MM.1S (cell line): ENCODE data around the gene PLCG2.

Experiments used
- DNase-seq: peaks from one replicate; pipeline ENCODE4 v3.0.0-alpha.2; 2015
- H2AFZ ChIP-seq: fragments of 300-600 bp; sonication (generic); 2 replicates; pipeline ENCODE4 v1.6.0; 2016; ENCODE audit warnings: antibody characterized with exemption, low read length
- H3F3A ChIP-seq: fragments of 300-600 bp; sonication (generic); 2 replicates; pipeline ENCODE4 v1.6.1; 2016; ENCODE audit warnings: mild to moderate bottlenecking, antibody characterized with exemption, low read length, moderate library complexity, mixed read lengths; ENCODE audit not compliant: insufficient read depth
- H3K27ac ChIP-seq: fragments of 300-600 bp; sonication (generic); 2 replicates; pipeline ENCODE4 v1.5.1; 2016; ENCODE audit warnings: mild to moderate bottlenecking, low read length
- H3K27me3 ChIP-seq: fragments of 300-600 bp; sonication (generic); replicated peaks from 2 replicates; pipeline ENCODE4 v1.6.0; 2016; ENCODE audit warnings: low read length; ENCODE audit not compliant: insufficient read depth
- H3K36me3 ChIP-seq: fragments of 300-600 bp; sonication (generic); replicated peaks from 2 replicates; pipeline ENCODE4 v1.6.1; 2016; ENCODE audit warnings: mild to moderate bottlenecking, low read length, mixed read lengths; ENCODE audit not compliant: insufficient read depth
- H3K4me1 ChIP-seq: fragments of 300-600 bp; sonication (generic); 2 replicates; pipeline ENCODE4 v1.6.1; 2016; ENCODE audit warnings: low read length, mixed read lengths
- H3K4me2 ChIP-seq: fragments of 300-600 bp; sonication (generic); 2 replicates; pipeline ENCODE4 v1.6.0; 2016; ENCODE audit warnings: low read depth, low read length
- H3K4me3 ChIP-seq: fragments of 300-600 bp; sonication (generic); 2 replicates; pipeline ENCODE4 v1.5.1; 2016; ENCODE audit warnings: low read length, mixed read lengths
- H3K79me2 ChIP-seq: fragments of 300-600 bp; sonication (generic); 2 replicates; pipeline ENCODE4 v1.6.1; 2016; ENCODE audit warnings: mixed run types, low read length, mixed read lengths
- H3K9ac ChIP-seq: fragments of 300-600 bp; sonication (generic); 2 replicates; pipeline ENCODE4 v1.6.1; 2016; ENCODE audit warnings: low read length, mixed read lengths
- H3K9me2 ChIP-seq: fragments of 300-600 bp; sonication (generic); replicated peaks from 2 replicates; pipeline ENCODE4 v1.6.1; 2016; ENCODE audit warnings: mild to moderate bottlenecking, low read length, mixed read lengths; ENCODE audit not compliant: insufficient read depth
- H3K9me3 ChIP-seq: fragments of 300-600 bp; sonication (generic); replicated peaks from 2 replicates; pipeline ENCODE4 v1.6.1; 2016; ENCODE audit warnings: mild to moderate bottlenecking, low read length, mixed read lengths; ENCODE audit not compliant: insufficient read depth
- H4K20me1 ChIP-seq: fragments of 300-600 bp; sonication (generic); 2 replicates; pipeline ENCODE4 v1.6.1; 2016; ENCODE audit warnings: mild to moderate bottlenecking, low read length, moderate library complexity, mixed read lengths; ENCODE audit not compliant: insufficient read depth
- CTCF ChIP-seq: fragments of 300-600 bp; sonication (generic); IDR thresholded peaks from 2 replicates; pipeline ENCODE4 v1.5.1; 2016; ENCODE audit warnings: antibody characterized with exemption, low read length, mixed read lengths
- EZH2 ChIP-seq: fragments of 300-600 bp; sonication (generic); optimal IDR thresholded peaks from 2 replicates; pipeline ENCODE3; 2017; ENCODE audit warnings: low read depth, mild to moderate bottlenecking, antibody characterized with exemption, low read length, mixed read lengths
- EZH2phosphoT487 ChIP-seq: fragments of 300-600 bp; sonication (generic); IDR thresholded peaks from 2 replicates; pipeline ENCODE4 v1.6.1; 2018; ENCODE audit warnings: antibody characterized with exemption, low read length

The PLCG2 gene

GRCh38 chr16:81734632-81735434, 44.3 kb upstream of the PLCG2 start:
- H4K20me1 ChIP-seq: no peaks in the 10 kb centered on the region
- no peak overlapping the region for H3K27ac ChIP-seq
- no peak overlapping the region for H3K9ac ChIP-seq
- no peaks in the 10 kb centered on the region for H3K27me3 ChIP-seq
- TF ChIP-seq EZH2phosphoT487 (no peak), CTCF (no peak), EZH2 (no peak)
- no peaks in the 10 kb centered on the region for H3F3A ChIP-seq
- H3K79me2 ChIP-seq: no peaks in the 10 kb centered on the region
- no peak overlapping the region for H2AFZ ChIP-seq
- H3K4me3 ChIP-seq: no peak overlapping the region
- H3K9me2 ChIP-seq: no peaks in the 10 kb centered on the region
- H3K4me2 ChIP-seq: no peak overlapping the region
- no peaks in the 10 kb centered on the region for H3K36me3 ChIP-seq
- H3K9me3 ChIP-seq: no peaks in the 10 kb centered on the region
- H3K4me1 ChIP-seq: no peaks in the 10 kb centered on the region
- DNase-seq: no peak

GRCh38 chr16:81737885-81738536, 41.1 kb upstream of the PLCG2 start:
- no peak for TF ChIP-seq EZH2phosphoT487
- no peak for TF ChIP-seq EZH2
- TF ChIP-seq CTCF: peak; percentile 58
- Histone ChIP-seq H3K9ac (0 out of 2 replicates have a peak overlapping the region, but pooled peaks have one; percentile 4), H3K27ac (no peak overlapping the region), H3K4me3 (peak overlapping the region; percentile 33; the same call in 1 of the 2 replicates), H3K79me2 (no peaks in the 10 kb centered on the region), H2AFZ (0 out of 2 replicates have a peak overlapping the region, but pooled peaks have one; percentile 27), H3F3A (no peaks in the 10 kb centered on the region), H4K20me1 (no peaks in the 10 kb centered on the region), H3K4me2 (peak overlapping the region; percentile 43), H3K36me3 (no peaks in the 10 kb centered on the region), H3K27me3 (no peaks in the 10 kb centered on the region), H3K9me2 (no peaks in the 10 kb centered on the region), H3K9me3 (no peaks in the 10 kb centered on the region), H3K4me1 (peaks cover 10% of the 10 kb centered on the region)
- DNase-seq: peak; percentile 64

GRCh38 chr16:81738783-81739496, 40.2 kb upstream of the PLCG2 start:
- Histone ChIP-seq H3K27me3 (no peaks in the 10 kb centered on the region), H3K4me2 (no peak overlapping the region), H3K9me3 (no peaks in the 10 kb centered on the region), H3K9me2 (no peaks in the 10 kb centered on the region), H3K4me3 (no peak overlapping the region), H4K20me1 (no peaks in the 10 kb centered on the region), H3K36me3 (no peaks in the 10 kb centered on the region), H3K79me2 (no peaks in the 10 kb centered on the region), H3F3A (no peaks in the 10 kb centered on the region), H3K9ac (no peak overlapping the region), H2AFZ (no peak overlapping the region), H3K4me1 (peaks cover 10% of the 10 kb centered on the region), H3K27ac (no peak overlapping the region)
- TF ChIP-seq CTCF (no peak), EZH2 (no peak), EZH2phosphoT487 (no peak)
- no peak for DNase-seq
